Left lung (tissue), 10 donors: ENCODE results near the gene ISX. TPM values are rescaled to one million over a fixed set of nuclear protein-coding genes. Genes with fewer than 3 reads are reported as not detected.

Experiments used
- ATAC-seq: fragments of 200-7000 bp; cut with Tn5 transposase; one replicate; pipeline ENCODE4 v1.9.1; 2020; ENCODE audit warnings: moderate library complexity
- DNase-seq, 4 donors: peaks; one replicate each; pipeline ENCODE4 v3.0.0-alpha.2; 2013 to 2020
- H3K27ac ChIP-seq, 2 donors: fragments of 200-600 bp; sonication (generic) in 1 of 2; one replicate each; pipeline versions ENCODE4 v1.5.0 to v1.8.0; 2020 to 2021
- H3K27me3 ChIP-seq, 2 donors: fragments of 200-600 bp; sonication (generic) in 1 of 2; one replicate each; pipeline versions ENCODE4 v1.5.0 to v1.8.0; 2020 to 2021
- H3K36me3 ChIP-seq, 2 donors: fragments of 200-600 bp; sonication (generic) in 1 of 2; one replicate each; pipeline versions ENCODE4 v1.5.0 to v1.8.0; 2020 to 2021
- H3K4me1 ChIP-seq, 2 donors: fragments of 200-600 bp; one replicate each; pipeline ENCODE4 v1.8.0; 2021
- H3K4me3 ChIP-seq, 2 donors: fragments of 200-600 bp; sonication (generic) in 1 of 2; one replicate each; pipeline versions ENCODE4 v1.5.0 to v1.8.0; 2020 to 2021; ENCODE audit warnings: mild to moderate bottlenecking in 1 of 2
- H3K9me3 ChIP-seq, 2 donors: fragments of 200-600 bp; sonication (generic) in 1 of 2; one replicate each; pipeline versions ENCODE4 v1.5.0 to v1.8.0; 2020 to 2021
- CTCF ChIP-seq, 2 donors: fragments of 200-600 bp; sonication (generic) in 1 of 2; IDR thresholded peaks; one replicate each; pipeline versions ENCODE4 v1.5.0 to v1.8.0; 2021; ENCODE audit warnings: antibody characterized with exemption in 2 of 2
- intact Hi-C, 2 donors: fragments of 100-400 bp; cut with DNase I; formaldehyde crosslinking; loops; one replicate each; pipeline versions ENCODE4 v1.11.2 to v1.14.2; 2022
- polyA plus RNA-seq, 6 donors: library from polyadenylated mRNA; unstranded; fragments of 120-200 nt; gene quantifications; one replicate each; pipeline ENCODE4 v1.2.1, GENCODE V29; 2013; ENCODE audit not compliant: insufficient read length in 6 of 6
- total RNA-seq, 2 donors: library from RNA; stranded (reverse); fragmentation: NEBNext Ultra II Directional; extraction: Animal tissue kit (Norgen Biotek cat#: 25700); gene quantifications; one replicate each; pipeline ENCODE4 v1.2.1, GENCODE V29; 2021
- donor health status: DM: no; HTN: yes; CAD: no.
- donor health status: DM: no; HTN: no; CAD: no.

The ISX gene
- total and polyA plus RNA-seq, 8 donors: 0.22 to 0.43 (median 0.37) TPM; not detected in 2

GRCh38 chr22:35069541-35069940, 3.6 kb downstream of the ISX start:
- ATAC-seq: no peak
- no peaks in the 10 kb centered on the region for H3K36me3 ChIP-seq
- no peaks in the 10 kb centered on the region for H3K4me1 ChIP-seq
- H3K27ac ChIP-seq: no peak overlapping the region
- no peak for TF ChIP-seq CTCF (IDR thresholded peaks at IDR 0.05)
- DNase-seq: no peak
- H3K4me3 ChIP-seq: no peak overlapping the region
- H3K9me3 ChIP-seq: no peaks in the 10 kb centered on the region
- intact Hi-C loops: no loop called here
- no peaks in the 10 kb centered on the region for H3K27me3 ChIP-seq

GRCh38 chr22:35070451-35071093, 4.6 kb downstream of the ISX start:
- H3K4me1 ChIP-seq: no peaks in the 10 kb centered on the region
- no peak for TF ChIP-seq CTCF (IDR thresholded peaks at IDR 0.05)
- no peaks in the 10 kb centered on the region for H3K9me3 ChIP-seq

GRCh38 chr22:35071784-35072183, 5.8 kb downstream of the ISX start:
- Histone ChIP-seq H3K9me3 (no peaks in the 10 kb centered on the region), H3K27ac (no peak overlapping the region), H3K27me3 (peaks cover 0 to 3% of the 10 kb centered on the region in 2 donors), H3K4me3 (no peak overlapping the region), H3K36me3 (no peaks in the 10 kb centered on the region), H3K4me1 (no peaks in the 10 kb centered on the region)
- intact Hi-C loops: no loop called here
- no peak for ATAC-seq
- no peak for TF ChIP-seq CTCF (IDR thresholded peaks at IDR 0.05)
- DNase-seq: no peak

More at GRCh38 chr22:35070451-35071093, 4.6 kb downstream of the ISX start:
- no peak for DNase-seq
- no peak for ATAC-seq
- Histone ChIP-seq H3K27me3 (no peaks in the 10 kb centered on the region), H3K4me3 (no peak overlapping the region), H3K27ac (no peak overlapping the region), H3K36me3 (no peaks in the 10 kb centered on the region)
- intact Hi-C loops: no loop called here

GRCh38 chr22:35072925-35073324, 7.0 kb downstream of the ISX start:
- Histone ChIP-seq H3K36me3 (no peaks in the 10 kb centered on the region), H3K27me3 (peaks cover 0 to 9% of the 10 kb centered on the region in 2 donors), H3K9me3 (no peaks in the 10 kb centered on the region), H3K4me3 (no peak overlapping the region), H3K4me1 (no peaks in the 10 kb centered on the region), H3K27ac (no peak overlapping the region)
- intact Hi-C loops: no loop called here
- DNase-seq (no peak), ATAC-seq (peak; percentile 66)
- TF ChIP-seq CTCF (IDR thresholded peaks at IDR 0.05): no peak

- ATAC-seq: no peak
- no peak for TF ChIP-seq CTCF (IDR thresholded peaks at IDR 0.05)
- no peak overlapping the region for H3K4me3 ChIP-seq
- H3K27me3 ChIP-seq: peaks cover 0 to 9% of the 10 kb centered on the region in 2 donors
- no peak overlapping the region for H3K27ac ChIP-seq
- DNase-seq: no peak
- H3K4me1 ChIP-seq: no peaks in the 10 kb centered on the region
- no peaks in the 10 kb centered on the region for H3K36me3 ChIP-seq
- H3K9me3 ChIP-seq: no peaks in the 10 kb centered on the region
- intact Hi-C loops: no loop called here
Observed at GRCh38 chr22:35074583-35074982, 8.6 kb downstream of the ISX start.
